Muscle layer of duodenum (tissue), 2 donors: ENCODE results near the gene KIAA1217.
"Not testable (repeated sequence)": the region's sequence is repeated elsewhere in the genome, so short reads cannot be mapped to it uniquely, and the experiment has no call there.

Experiments
- H3K27ac ChIP-seq: one replicate; pipeline ENCODE4 v1.7.0; 2013; ENCODE audit warnings: mild to moderate bottlenecking, low read length
- H3K27me3 ChIP-seq: one replicate; pipeline ENCODE4 v1.7.0; 2013; ENCODE audit warnings: low read depth, mild to moderate bottlenecking, control low read depth, low read length
- H3K36me3 ChIP-seq, 2 donors: one replicate each; pipeline ENCODE4 v1.7.0; 2013; ENCODE audit warnings: low read length in 2 of 2, control low read depth in 1 of 2, mild to moderate bottlenecking in 1 of 2; ENCODE audit not compliant: insufficient read depth in 2 of 2, control insufficient read depth in 1 of 2
- H3K4me1 ChIP-seq, 2 donors: one replicate each; pipeline ENCODE4 v1.7.0; 2013; ENCODE audit warnings: low read length in 2 of 2, mild to moderate bottlenecking in 2 of 2, control low read depth in 1 of 2, moderate library complexity in 1 of 2; ENCODE audit not compliant: insufficient read depth in 2 of 2, control insufficient read depth in 1 of 2
- H3K4me3 ChIP-seq, 2 donors: one replicate each; pipeline ENCODE4 v1.7.0; 2013; ENCODE audit warnings: low read length in 2 of 2, low read depth in 1 of 2, mild to moderate bottlenecking in 1 of 2
- H3K9me3 ChIP-seq, 2 donors: one replicate each; pipeline ENCODE4 v1.7.0; 2013; ENCODE audit warnings: low read length in 2 of 2, control low read depth in 1 of 2, mild to moderate bottlenecking in 1 of 2; ENCODE audit not compliant: control insufficient read depth in 1 of 2
- donor health status: healthy.

KIAA1217 gene

GRCh38 chr10:24480447-24480846, 271.5 kb downstream of the KIAA1217 start:
- no peak overlapping the region for H3K27ac ChIP-seq
- H3K4me3 ChIP-seq, result no peak overlapping the region
- peaks cover 0 to 4% of the 10 kb centered on the region in 2 donors for H3K4me1 ChIP-seq
- H3K9me3 ChIP-seq, result no peaks in the 10 kb centered on the region
- no peaks in the 10 kb centered on the region for H3K27me3 ChIP-seq
- H3K36me3 ChIP-seq, result peaks cover 0 to 10% of the 10 kb centered on the region in 2 donors

DNA sequence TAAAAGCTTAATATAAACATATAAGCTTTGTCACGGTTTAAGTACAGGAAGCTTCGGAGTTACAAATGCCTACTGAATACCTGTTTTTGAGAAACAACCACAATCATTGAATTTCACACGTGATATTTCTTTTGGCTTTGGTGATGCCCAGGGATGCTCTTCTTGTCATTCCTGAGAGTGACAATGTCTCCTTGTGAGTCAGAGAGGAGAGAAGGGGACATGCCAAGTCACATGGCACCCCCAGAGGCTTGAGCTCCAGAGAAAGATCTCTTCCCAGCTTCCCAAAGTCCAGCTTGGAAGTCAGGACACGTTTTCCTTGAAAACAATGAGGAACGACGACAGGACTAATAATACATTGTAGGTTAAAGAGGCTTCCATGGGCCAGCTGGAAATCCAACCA, 272.3 kb downstream of the KIAA1217 start:
- Histone ChIP-seq H3K9me3 (no peaks in the 10 kb centered on the region), H3K4me3 (no peak overlapping the region), H3K4me1 (peaks cover 0 to 4% of the 10 kb centered on the region in 2 donors), H3K36me3 (peaks cover 3 to 7% of the 10 kb centered on the region in 2 donors), H3K27ac (no peak overlapping the region), H3K27me3 (no peaks in the 10 kb centered on the region)

DNA sequence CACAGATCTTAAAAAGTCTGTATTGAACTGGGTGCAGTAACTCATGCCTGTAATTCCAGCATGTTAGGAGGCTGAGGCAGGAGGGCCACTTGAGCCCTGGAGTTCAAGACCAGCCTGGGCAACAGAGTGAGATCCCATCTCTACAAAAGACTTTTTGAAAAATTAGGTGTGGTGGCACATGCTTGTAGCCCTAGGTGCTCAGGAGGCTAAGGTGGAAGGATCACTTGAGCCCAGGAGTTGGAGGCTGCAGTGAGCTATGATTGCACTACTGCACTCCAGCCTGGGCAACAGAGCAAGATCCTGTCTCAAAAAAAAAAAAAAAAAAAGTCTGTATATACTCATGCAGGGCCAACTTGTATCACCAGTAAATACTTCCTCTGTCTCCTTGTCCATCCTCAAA, 273.8 kb downstream of the KIAA1217 start:
- H3K4me3 ChIP-seq, H3K27ac ChIP-seq, H3K4me1 ChIP-seq, H3K27me3 ChIP-seq, H3K36me3 ChIP-seq, H3K9me3 ChIP-seq: not testable (repeated sequence)

GRCh38 chr10:24483701-24484100, 274.8 kb downstream of the KIAA1217 start:
- Histone ChIP-seq H3K27ac (peak overlapping the region; percentile 77), H3K4me1 (peaks cover 0 to 4% of the 10 kb centered on the region in 2 donors), H3K27me3 (no peaks in the 10 kb centered on the region), H3K4me3 (no peak overlapping the region), H3K9me3 (no peaks in the 10 kb centered on the region), H3K36me3 (peaks cover 3 to 7% of the 10 kb centered on the region in 2 donors)

DNA sequence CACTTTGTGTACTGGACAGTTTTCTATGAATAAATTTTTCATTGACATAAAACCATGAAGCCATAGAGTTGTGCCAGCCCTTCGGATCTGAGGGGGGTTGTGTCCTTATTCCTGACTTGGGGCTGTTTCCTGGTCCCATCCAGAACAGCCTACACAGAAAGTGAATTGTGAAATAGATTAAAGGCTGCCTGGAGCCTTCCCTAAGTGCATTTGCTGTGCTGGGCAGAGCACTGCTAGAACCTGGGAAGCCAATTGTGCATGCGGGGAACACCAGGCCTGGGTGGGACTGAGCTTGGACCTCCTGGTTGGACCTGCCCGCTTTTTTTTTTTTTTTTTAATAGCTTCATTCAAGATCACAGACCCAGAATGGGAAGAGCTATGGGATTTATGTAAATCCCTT, 275.8 kb downstream of the KIAA1217 start:
- peaks cover 3 to 7% of the 10 kb centered on the region in 2 donors for H3K36me3 ChIP-seq
- no peaks in the 10 kb centered on the region for H3K9me3 ChIP-seq
- H3K27me3 ChIP-seq, result no peaks in the 10 kb centered on the region
- H3K4me3 ChIP-seq, result no peak overlapping the region
- H3K4me1 ChIP-seq, result peaks cover 0 to 4% of the 10 kb centered on the region in 2 donors
- H3K27ac ChIP-seq, result peak overlapping the region; percentile 24

DNA sequence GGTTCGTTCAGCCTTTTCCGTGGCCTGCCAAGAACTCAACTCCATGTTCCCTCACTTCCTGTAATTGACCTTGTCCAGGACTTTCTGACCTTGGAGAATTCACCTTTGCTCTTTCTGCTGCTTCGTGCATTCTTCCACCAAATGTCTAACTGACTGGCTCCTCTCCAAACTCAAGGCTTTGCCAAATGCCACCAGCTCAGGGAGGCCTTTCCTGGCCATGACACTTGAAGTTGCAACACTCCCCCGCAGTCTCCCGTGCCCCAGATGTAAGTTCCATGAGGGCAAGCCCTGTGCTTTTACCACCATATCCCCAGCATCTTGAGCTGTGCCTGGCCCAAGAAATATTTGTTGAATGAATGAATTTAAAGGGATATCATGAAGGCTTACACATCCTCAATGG, 276.4 kb downstream of the KIAA1217 start:
- Histone ChIP-seq H3K4me3 (no peak overlapping the region), H3K9me3 (no peaks in the 10 kb centered on the region), H3K36me3 (peaks cover 3 to 7% of the 10 kb centered on the region in 2 donors), H3K27me3 (no peaks in the 10 kb centered on the region), H3K4me1 (peaks cover 0 to 4% of the 10 kb centered on the region in 2 donors), H3K27ac (peak overlapping the region; percentile 24)

GRCh38 chr10:24488631-24489030, 279.7 kb downstream of the KIAA1217 start:
- Histone ChIP-seq H3K27ac (no peak overlapping the region), H3K9me3 (no peaks in the 10 kb centered on the region), H3K27me3 (no peaks in the 10 kb centered on the region)

DNA sequence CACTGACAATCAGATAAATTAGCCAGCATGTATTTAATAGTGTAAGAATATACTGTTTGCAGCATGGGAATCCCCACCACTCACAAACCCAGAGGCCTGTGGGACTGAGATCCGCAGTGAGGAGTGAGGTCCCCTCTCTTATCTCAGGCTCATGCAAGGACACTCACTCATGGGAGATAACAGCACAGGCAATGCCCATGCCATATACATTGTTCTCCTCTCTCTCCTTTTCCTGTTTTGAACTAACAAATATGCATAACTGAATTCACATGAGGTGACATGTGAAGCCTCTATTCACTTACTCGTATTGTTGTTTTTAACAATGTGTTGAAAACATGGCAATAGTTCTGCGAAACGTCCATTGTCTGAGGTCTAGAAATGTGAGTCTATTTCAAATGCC, 284.2 kb downstream of the KIAA1217 start:
- no peak overlapping the region for H3K27ac ChIP-seq
- no peaks in the 10 kb centered on the region for H3K4me1 ChIP-seq
- H3K4me3 ChIP-seq, result no peak overlapping the region
- H3K36me3 ChIP-seq, result no peaks in the 10 kb centered on the region
- H3K9me3 ChIP-seq, result no peaks in the 10 kb centered on the region
- no peaks in the 10 kb centered on the region for H3K27me3 ChIP-seq

More at GRCh38 chr10:24488631-24489030, 279.7 kb downstream of the KIAA1217 start:
- no peak overlapping the region for H3K4me3 ChIP-seq
- H3K36me3 ChIP-seq, result peaks cover 3 to 7% of the 10 kb centered on the region in 2 donors
- peaks cover 0 to 4% of the 10 kb centered on the region in 2 donors for H3K4me1 ChIP-seq

- Histone ChIP-seq H3K4me3 (no peak overlapping the region), H3K27ac (no peak overlapping the region), H3K27me3 (no peaks in the 10 kb centered on the region), H3K9me3 (no peaks in the 10 kb centered on the region), H3K36me3 (no peaks in the 10 kb centered on the region), H3K4me1 (no peaks in the 10 kb centered on the region)
Observed at GRCh38 chr10:24494236-24494635, 285.3 kb downstream of the KIAA1217 start.

DNA sequence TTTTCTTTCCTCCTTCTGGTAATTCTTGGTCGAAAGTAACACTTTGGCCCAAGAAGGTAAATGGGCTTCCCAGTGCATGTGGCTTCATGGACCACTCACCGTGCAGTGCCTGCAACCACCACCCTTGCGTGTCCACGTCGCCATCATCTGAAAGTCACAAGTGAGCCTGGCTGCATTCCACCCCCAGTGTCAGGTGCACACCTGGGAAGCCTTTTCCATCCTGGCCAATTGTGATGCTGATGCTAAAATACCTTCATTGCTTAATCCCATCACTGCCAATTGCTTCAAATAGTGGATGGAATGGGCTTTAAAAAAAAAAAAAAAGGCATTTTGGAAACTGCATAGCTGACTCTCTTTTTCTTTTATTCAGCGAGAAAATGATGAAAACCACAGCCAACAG, 285.8 kb downstream of the KIAA1217 start:
- H3K36me3 ChIP-seq, result no peaks in the 10 kb centered on the region
- no peaks in the 10 kb centered on the region for H3K4me1 ChIP-seq
- no peak overlapping the region for H3K4me3 ChIP-seq
- H3K27ac ChIP-seq, result no peak overlapping the region
- H3K27me3 ChIP-seq, result no peaks in the 10 kb centered on the region
- no peaks in the 10 kb centered on the region for H3K9me3 ChIP-seq

DNA sequence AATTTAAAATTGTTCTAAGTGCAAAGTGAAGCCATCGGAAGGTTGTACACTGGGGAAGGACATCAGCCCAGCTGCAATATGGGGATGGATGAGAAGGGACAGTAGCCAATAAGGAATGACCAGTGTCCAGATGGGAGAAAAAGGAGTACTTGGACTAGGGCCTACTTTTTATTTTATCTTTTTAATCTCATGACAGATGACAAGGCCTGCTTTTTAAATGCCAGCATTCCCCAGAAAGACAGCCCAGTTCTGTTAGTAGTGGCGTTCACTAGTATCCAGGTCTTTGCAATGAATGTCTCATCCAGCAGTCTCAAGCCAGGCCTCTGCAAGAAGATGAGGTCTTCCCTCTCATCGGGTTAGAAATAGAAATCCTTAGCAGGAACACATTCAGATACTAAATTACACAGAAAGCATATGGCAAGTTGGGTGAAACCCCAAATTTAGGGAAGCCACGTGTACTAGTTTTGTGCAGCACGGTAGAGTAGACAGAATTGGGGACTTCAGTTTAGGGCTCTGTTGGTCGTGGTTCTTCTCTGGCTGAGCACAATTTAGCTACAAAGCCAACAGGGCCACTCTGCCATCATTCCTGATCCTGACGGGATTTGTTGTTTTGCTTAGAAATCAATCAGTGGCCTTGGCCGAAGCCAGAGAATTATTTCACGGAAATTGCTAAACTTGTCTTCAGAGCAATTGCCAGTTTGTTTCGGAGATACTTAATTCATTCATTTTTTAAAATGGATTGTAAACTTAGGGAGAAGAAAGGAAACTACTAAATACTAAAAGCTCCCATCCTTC, 286.9 kb downstream of the KIAA1217 start:
- H3K4me1 ChIP-seq, result no peaks in the 10 kb centered on the region
- no peaks in the 10 kb centered on the region for H3K9me3 ChIP-seq
- no peak overlapping the region for H3K27ac ChIP-seq
- no peak overlapping the region for H3K4me3 ChIP-seq
- H3K27me3 ChIP-seq, result no peaks in the 10 kb centered on the region
- no peaks in the 10 kb centered on the region for H3K36me3 ChIP-seq

- H3K27me3 ChIP-seq, result no peaks in the 10 kb centered on the region
- H3K27ac ChIP-seq, result no peak overlapping the region
- H3K9me3 ChIP-seq, result no peaks in the 10 kb centered on the region
- no peaks in the 10 kb centered on the region for H3K4me1 ChIP-seq
- H3K36me3 ChIP-seq, result peaks cover 0 to under 1% of the 10 kb centered on the region in 2 donors
- H3K4me3 ChIP-seq, result no peak overlapping the region
Observed at GRCh38 chr10:24496906-24497305, 288.0 kb downstream of the KIAA1217 start.
